GM19238 (cell line): ENCODE measurements around the gene NEUROG2.
"Not testable (repeated sequence)": the region's sequence is repeated elsewhere in the genome, so short reads cannot be mapped to it uniquely, and the experiment has no call there.

Experiments
- DNase-seq: peaks from one replicate; pipeline ENCODE4 v3.0.0; 2011; ENCODE audit warnings: low spot score; ENCODE audit not compliant: insufficient read length

Gene NEUROG2

GRCh38 chr4:112492321-112492720 is 23.7 kb downstream of the NEUROG2 start:
- DNase-seq, result no peak

GRCh38 chr4:112490808-112491207 is 25.2 kb downstream of the NEUROG2 start:
- DNase-seq, result not testable (repeated sequence)

DNA sequence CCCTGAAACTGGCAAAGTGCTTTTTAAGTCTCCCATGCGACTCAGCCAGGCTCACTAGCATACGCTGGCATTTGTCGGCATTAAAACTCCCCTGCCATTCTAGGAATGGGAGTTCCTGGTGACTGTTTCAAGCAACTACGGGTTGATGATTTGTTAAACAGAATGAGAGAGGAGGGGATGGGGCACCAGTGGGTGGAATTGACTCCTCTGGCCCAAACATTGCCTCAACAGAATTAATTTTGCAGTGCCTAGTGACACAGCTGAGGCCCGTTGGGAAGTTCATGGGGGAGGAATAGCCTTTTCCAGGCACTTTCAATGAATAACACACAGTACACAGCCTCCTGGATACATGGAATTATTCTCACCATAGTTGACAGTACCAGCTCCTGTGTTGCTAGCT is 30.1 kb downstream of the NEUROG2 start:
- DNase-seq, result no peak

DNA sequence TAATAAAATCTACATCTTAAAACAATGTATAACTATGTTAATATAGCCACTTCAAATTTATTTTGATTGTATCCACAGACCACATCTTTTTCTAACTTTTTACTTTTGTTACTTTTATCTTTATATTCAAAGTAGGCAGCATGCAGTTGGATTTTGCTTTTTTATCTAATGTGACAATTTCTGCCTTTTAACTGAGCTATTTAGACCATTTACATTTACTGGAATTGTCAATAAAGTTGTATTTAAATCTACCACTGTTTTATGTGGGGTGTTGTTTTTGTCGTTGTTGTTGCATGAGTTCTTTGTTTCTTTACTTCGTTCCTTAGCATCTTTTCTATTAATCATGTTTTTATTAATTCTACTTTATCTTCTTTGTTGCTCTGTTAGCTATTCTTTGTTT is 42.0 kb downstream of the NEUROG2 start:
- DNase-seq, result no peak

GRCh38 chr4:112472318-112472717 is 43.7 kb downstream of the NEUROG2 start:
- DNase-seq, result no peak
